ENCODE data around the gene TFAP2B.

The TFAP2B gene

DNA sequence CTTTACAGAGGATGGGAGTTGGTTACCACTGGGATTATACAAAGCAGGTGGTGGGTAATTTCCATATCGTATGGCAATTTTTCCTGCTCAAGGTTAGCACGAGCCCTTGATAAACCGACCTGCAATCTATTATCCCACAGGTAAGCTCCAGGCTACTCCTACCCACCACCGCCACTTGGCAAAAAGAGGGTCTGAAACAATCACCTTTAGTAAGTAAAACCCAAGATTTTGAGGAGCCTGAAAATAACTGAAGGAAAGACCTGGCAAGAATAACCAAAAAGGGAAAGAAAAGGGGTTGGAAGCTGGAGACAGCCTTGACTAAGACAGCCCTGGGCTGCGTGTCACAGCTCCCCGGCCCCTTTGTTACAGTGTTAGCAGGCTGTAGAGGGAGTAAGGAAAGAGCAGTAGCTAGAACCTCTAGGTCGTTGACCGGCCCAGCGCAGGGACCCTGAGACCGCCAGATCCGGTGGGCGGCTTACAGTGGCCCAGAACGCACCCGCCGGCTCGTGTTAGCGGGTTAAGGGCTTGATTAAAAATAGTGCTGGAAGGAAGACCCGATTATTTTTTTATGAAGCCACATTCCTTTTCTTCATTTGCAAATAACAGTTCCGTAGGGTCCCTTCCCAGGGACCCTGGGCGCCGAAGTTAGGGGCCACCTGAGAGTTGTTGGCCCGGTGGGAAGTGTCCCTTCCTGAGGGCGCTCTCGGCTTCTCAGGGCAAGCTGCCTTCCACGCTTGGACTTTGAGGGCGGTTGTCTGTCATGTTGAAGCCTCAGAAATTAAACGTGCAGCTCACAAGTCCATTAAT is 30.5 kb downstream of the TFAP2B start:
- no peak for DNase-seq (ENCODE audit: low read depth in 2 of 2)

DNA sequence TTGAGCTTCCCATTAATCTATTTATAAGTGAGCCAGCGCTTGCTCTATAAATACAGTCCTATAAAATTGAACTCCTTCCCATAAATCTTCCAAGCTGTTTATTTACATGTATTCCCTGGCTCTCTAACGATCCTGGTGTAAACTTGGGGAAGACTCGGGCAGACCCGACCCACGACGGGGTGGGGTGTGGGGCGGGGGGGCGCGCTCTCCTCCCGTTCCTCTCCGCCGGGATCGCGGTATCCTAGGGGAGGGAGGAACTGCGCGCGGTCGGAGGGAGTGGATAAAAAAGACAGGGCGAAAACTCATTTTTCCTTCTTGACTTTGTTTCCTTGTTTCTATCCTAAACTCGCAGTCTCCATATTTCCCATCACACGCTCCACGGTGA is 31.1 kb downstream of the TFAP2B start:
- no peak for DNase-seq (ENCODE audit: low read depth in 2 of 2)

- DNase-seq (ENCODE audit: low read depth in 2 of 2), result no peak
Observed at GRCh38 chr6:50850223-50851048, 31.8 kb downstream of the TFAP2B start.

GRCh38 chr6:50851049-50851845 is 32.6 kb downstream of the TFAP2B start:
- DNase-seq (ENCODE audit: low read depth in 2 of 2), result no peak

- no peak for DNase-seq (ENCODE audit: low read depth in 2 of 2)
Observed at GRCh38 chr6:50853939-50854338, 35.3 kb downstream of the TFAP2B start.

GRCh38 chr6:50861692-50862091 is 43.0 kb downstream of the TFAP2B start:
- DNase-seq (ENCODE audit: low read depth in 2 of 2), result no peak

DNA sequence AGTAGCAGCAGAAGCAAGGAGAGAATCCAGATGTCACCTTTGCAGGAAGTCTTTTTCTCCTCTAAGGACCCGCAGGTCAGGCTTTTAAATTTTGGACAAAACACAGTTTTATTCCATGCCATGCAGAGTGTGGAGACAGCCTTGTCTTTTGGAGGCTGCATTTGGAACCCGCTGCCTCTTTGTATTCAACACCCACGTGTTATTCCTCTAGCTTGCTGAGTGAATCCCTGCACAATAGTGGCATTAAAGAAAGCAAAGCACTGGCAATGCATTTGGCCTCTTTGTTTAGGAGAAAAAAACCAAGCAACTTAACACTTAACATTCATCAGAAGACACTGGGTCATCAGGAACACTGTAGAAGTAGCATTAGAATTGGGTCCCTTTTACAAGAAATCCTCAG is 43.5 kb downstream of the TFAP2B start:
- DNase-seq (ENCODE audit: low read depth in 2 of 2), result no peak

DNA sequence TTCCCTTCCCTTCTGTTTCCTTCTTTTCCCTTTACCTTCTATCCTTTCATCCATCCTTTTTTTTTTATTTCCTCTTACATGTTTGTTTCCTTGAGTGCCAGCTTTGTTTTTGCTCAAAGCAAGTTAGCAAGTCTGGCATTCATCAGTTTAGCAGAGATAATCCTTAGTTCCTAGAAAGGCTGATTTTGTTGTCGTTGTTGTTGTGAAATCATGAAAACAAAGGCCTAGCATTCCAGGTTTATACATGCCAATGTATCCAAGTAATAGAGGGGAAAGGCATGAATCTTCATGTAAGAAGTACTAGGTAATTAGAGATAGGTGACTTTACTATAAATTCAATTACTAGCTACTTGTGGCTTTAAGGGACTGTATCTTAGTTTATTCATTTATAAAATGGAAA is 45.9 kb downstream of the TFAP2B start:
- no peak for DNase-seq (ENCODE audit: low read depth in 2 of 2)

DNA sequence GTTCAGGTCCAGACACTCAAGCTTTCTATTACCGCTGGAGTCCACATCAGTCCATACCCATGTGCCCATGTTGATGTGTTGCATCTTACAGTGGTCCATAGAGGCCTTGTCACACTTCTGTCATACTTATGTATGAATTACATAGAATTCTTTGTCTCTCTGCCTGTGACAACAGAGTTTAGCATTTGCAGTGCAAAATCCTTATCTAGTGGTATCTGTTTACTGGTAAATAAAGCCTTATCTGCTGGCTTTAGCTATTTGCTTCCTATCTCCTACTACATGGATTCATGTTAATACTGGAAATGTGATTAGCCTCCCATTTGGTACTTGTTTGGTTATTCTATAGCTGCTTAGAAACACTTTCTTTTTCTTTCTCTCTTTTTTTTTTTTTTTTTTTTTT is 49.8 kb downstream of the TFAP2B start:
- DNase-seq (ENCODE audit: low read depth in 2 of 2), result no peak

DNA sequence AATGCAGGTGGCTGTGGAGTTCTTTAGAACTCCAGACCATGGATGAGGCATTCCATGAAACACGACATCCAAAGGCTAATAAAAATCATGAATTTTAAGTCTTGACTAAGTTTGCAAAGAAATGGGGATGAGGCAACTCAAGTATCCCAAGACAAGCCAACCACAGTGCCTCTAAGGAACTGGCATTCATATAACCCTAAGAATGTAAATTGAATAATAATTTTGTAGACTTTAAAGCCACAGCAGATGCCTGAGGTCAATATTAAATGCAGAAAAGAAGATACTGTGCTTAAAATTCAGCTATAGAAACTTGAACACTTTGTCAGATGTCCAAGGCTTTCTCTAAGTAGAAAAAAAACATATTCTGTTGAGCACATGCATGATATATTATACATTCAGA is 54.5 kb downstream of the TFAP2B start:
- no peak for DNase-seq (ENCODE audit: low read depth in 2 of 2)

DNA sequence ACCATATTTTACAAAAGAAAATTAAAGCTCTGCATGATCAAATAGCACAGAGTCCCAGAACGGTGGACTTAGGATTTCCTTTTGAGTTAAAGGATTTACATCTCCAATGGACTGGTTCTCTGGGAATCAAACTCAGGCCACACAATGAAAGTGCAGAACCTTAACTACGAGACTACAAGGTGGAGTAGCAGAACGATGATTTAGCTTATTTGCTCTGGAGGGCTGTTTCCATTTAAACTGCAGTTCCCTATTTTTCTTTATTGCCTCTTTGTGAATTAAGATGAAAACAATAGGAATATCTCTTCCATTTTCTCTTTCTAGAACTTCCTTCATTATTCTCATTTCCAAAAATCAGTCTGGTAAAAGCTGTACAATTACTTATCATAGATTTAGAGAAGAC is 65.7 kb downstream of the TFAP2B start:
- no peak for DNase-seq (ENCODE audit: low read depth in 2 of 2)

GRCh38 chr6:50887112-50887511 is 68.4 kb downstream of the TFAP2B start:
- DNase-seq (ENCODE audit: low read depth in 2 of 2), result no peak

DNA sequence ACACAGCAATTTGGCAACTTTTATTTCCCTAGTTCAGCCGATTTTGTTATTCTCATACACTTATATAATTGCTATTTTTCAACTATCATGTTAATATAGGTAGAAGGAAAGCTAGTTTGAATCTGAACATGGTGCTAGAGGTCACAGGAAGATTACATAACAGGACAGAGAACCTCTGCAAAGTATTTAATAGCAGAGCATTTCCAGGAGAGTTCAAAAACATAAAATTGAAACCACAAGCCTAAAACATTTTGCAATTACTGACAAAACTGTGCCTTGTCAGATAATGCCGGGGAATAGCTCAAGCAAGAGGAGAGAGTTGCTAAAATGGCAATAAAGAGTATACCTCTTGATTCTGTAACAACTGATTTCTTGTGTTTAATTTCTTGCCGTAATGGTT is 70.8 kb downstream of the TFAP2B start:
- DNase-seq (ENCODE audit: low read depth in 2 of 2), result no peak

DNA sequence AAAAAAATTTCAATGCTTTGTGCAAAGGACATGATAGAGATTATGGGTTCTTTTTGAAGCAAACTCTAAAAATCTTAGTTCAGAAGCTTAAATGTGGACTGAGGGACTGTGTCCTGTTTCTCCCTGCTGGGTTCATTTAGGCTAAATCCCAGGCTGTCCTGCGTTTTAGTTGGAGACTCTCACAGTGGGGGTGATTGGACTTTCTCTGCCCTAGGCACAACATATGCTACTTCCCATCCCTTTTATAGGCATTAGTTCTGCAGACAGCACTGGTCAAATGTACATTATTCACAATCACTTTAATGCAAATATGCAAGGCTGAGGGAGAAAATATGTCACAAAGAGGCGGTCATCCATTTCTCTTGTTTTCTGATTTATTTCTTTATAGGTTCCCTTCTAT is 71.3 kb downstream of the TFAP2B start:
- no peak for DNase-seq (ENCODE audit: low read depth in 2 of 2)

DNA sequence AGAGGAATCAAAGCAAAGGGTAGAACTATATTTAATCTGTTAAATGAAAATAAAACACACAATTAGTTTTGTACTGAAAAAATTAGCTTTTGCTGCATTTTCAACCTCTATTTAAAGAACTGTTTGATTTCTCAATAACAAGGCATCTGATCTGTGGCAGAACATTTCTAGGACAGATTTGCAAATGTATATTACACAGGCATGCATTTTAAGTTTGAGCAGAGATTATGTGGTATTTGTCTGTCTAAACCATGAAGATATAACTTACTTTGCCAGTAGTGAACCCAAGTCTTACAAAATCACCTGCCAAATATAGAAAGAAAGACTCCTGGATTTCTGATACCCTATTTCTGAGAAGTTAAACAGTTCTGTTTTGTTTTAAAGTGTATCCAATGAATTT is 71.9 kb downstream of the TFAP2B start:
- DNase-seq (ENCODE audit: low read depth in 2 of 2), result no peak

DNA sequence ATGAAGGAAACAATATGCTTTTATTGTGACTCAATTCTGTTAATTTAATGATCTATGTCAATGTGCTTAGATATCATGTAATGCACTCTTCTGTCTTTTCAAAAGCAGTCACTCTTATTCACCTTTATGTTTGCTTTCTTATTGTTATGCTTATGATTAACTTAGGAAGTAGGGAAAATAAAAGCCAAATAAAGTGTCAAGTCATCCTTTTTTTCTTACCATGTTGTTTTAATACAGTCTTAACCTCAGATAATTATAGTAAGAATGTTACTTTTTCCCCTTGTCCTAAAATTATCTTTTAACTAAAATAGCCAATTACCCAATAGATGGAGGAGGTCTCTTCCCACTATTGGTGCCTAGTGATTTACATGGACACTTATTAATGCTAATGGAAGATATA is 72.6 kb downstream of the TFAP2B start:
- no peak for DNase-seq (ENCODE audit: low read depth in 2 of 2)
